K562 (cell line): ENCODE measurements around the gene NTSR1. TPM values are rescaled to one million over a fixed set of nuclear protein-coding genes. Genes with fewer than 3 reads are reported as not detected.

ENCODE experiments used
- AFF1 ChIP-seq, 2 experiments: fragments of 450-650 bp; IDR thresholded peaks; 2 replicates each; pipeline ENCODE4 v1.6.1; 2018; ENCODE audit warnings: mild to moderate bottlenecking in 2 of 2, low read depth in 1 of 2; ENCODE audit not compliant: partially characterized antibody in 2 of 2
- ARID2 ChIP-seq: fragments of 450-650 bp; IDR thresholded peaks from 2 replicates; pipeline ENCODE4 v1.6.1; 2017; ENCODE audit warnings: antibody characterized with exemption, mild to moderate bottlenecking
- DNMT1 ChIP-seq: fragments of 450-650 bp; IDR thresholded peaks from 2 replicates; pipeline ENCODE4 v1.6.1; 2016; ENCODE audit warnings: antibody characterized with exemption, mild to moderate bottlenecking
- EGR1 ChIP-seq: fragments of 450-650 bp; conservative IDR thresholded peaks from 2 replicates; pipeline ENCODE4 v1.6.1; 2017; ENCODE audit warnings: mild to moderate bottlenecking
- GABPB1 ChIP-seq: sonication (generic); formaldehyde crosslinking; IDR thresholded peaks from 2 replicates; pipeline ENCODE4 v1.8.0; 2022; ENCODE audit warnings: mild to moderate bottlenecking, missing genetic modification reagents
- GATAD2B ChIP-seq: fragments of 450-650 bp; IDR thresholded peaks from 2 replicates; pipeline ENCODE4 v1.6.1; 2017; ENCODE audit warnings: mild to moderate bottlenecking, borderline replicate concordance
- HDAC6 ChIP-seq: IDR thresholded peaks from 2 replicates; pipeline ENCODE4 v1.6.1; 2012; ENCODE audit warnings: low read depth, mild to moderate bottlenecking, control low read depth, inconsistent platforms, low read length, moderate library complexity
- HIVEP1 ChIP-seq: fragments of 250-450 bp; sonication (Bioruptor Pico); IDR thresholded peaks from 2 replicates; pipeline ENCODE4 v1.4.0; 2020; ENCODE audit warnings: mild to moderate bottlenecking
- KAT2B ChIP-seq: IDR thresholded peaks from one replicate; pipeline ENCODE4 v1.6.1; 2012; ENCODE audit warnings: low read depth, mild to moderate bottlenecking, control low read depth, inconsistent platforms, low read length, moderate library complexity
- KLF6 ChIP-seq: fragments of 250-450 bp; sonication (Bioruptor Pico); IDR thresholded peaks from 2 replicates; pipeline ENCODE4 v1.4.0; 2020; ENCODE audit warnings: mild to moderate bottlenecking, moderate library complexity, borderline replicate concordance
- MTA1 ChIP-seq: fragments of 450-650 bp; IDR thresholded peaks from 2 replicates; pipeline ENCODE4 v1.6.1; 2017; ENCODE audit warnings: borderline replicate concordance
- NFRKB ChIP-seq: fragments of 450-650 bp; IDR thresholded peaks from 2 replicates; pipeline ENCODE4 v1.6.1; 2016; ENCODE audit warnings: low read depth
- NR1H2 ChIP-seq: sonication (generic); formaldehyde crosslinking; IDR thresholded peaks from 2 replicates; pipeline ENCODE4 v1.4.0; 2020; ENCODE audit warnings: mild to moderate bottlenecking, missing genetic modification reagents
- NR2C1 ChIP-seq, 2 experiments: fragments of 450-650 bp; IDR thresholded peaks; 2 replicates each; pipeline ENCODE4 v1.6.1; 2017; ENCODE audit warnings: mild to moderate bottlenecking in 2 of 2, antibody characterized with exemption in 1 of 2, inconsistent platforms in 1 of 2, missing compliant biosample characterization in 1 of 2, missing genetic modification characterization in 1 of 2
- PCBP2 ChIP-seq: fragments of 200-400 bp; formaldehyde crosslinking; IDR thresholded peaks from 2 replicates; pipeline ENCODE4 v1.6.1; 2018; ENCODE audit warnings: low read length, low read depth, mild to moderate bottlenecking, moderate library complexity; ENCODE audit not compliant: poor library complexity, severe bottlenecking
- SRSF7 ChIP-seq: fragments of 200-400 bp; formaldehyde crosslinking; optimal IDR thresholded peaks from 2 replicates; pipeline ENCODE3; 2017; ENCODE audit warnings: mild to moderate bottlenecking, low read depth, low read length
- TCF7 ChIP-seq: sonication (generic); IDR thresholded peaks from 2 replicates; pipeline ENCODE4 v1.6.1; 2016; ENCODE audit warnings: antibody characterized with exemption, borderline replicate concordance
- TFE3 ChIP-seq: fragments of 450-650 bp; formaldehyde crosslinking; IDR thresholded peaks from 2 replicates; pipeline ENCODE4 v1.4.0; 2020; ENCODE audit warnings: mild to moderate bottlenecking, mixed read lengths
- YBX1 ChIP-seq: fragments of 450-650 bp; IDR thresholded peaks from 2 replicates; pipeline ENCODE4 v1.7.1; 2016; ENCODE audit warnings: mild to moderate bottlenecking
- ZC3H8 ChIP-seq: fragments of 450-650 bp; IDR thresholded peaks from 2 replicates; pipeline ENCODE4 v1.6.1; 2017
- ZFX ChIP-seq: sonication (generic); formaldehyde crosslinking; IDR thresholded peaks from 2 replicates; pipeline ENCODE4 v1.8.0; 2022; ENCODE audit warnings: mild to moderate bottlenecking, missing genetic modification reagents, moderate library complexity
- ZNF239 ChIP-seq: fragments of 250-450 bp; sonication (Bioruptor Pico); IDR thresholded peaks from 2 replicates; pipeline ENCODE4 v1.4.0; 2020; ENCODE audit warnings: mild to moderate bottlenecking
- ZNF324 ChIP-seq: fragments of 250-450 bp; sonication (Bioruptor Pico); IDR thresholded peaks from 2 replicates; pipeline ENCODE4 v1.4.0; 2020; ENCODE audit warnings: mild to moderate bottlenecking
- ZNF347 ChIP-seq: fragments of 450-650 bp; formaldehyde crosslinking; IDR thresholded peaks from 2 replicates; pipeline ENCODE4 v1.4.0; 2020; ENCODE audit warnings: low read depth, mild to moderate bottlenecking, moderate library complexity
- ZNF668 ChIP-seq: fragments of 250-450 bp; sonication (Bioruptor Pico); IDR thresholded peaks from 2 replicates; pipeline ENCODE4 v1.8.0; 2022; ENCODE audit warnings: mild to moderate bottlenecking, inconsistent platforms
- ZNF699 ChIP-seq: fragments of 250-450 bp; sonication (Bioruptor Pico); IDR thresholded peaks from 2 replicates; pipeline ENCODE4 v1.8.0; 2021; ENCODE audit warnings: mild to moderate bottlenecking, moderate library complexity; ENCODE audit not compliant: insufficient replicate concordance
- polyA plus RNA-seq, 8 experiments: library from polyadenylated mRNA; depleted of rRNA in 4 of 8; stranded (reverse) in 5 of 8; unstranded in 3 of 8; fragments of >200 nt; fragmentation: Nextera tagmentation in 2 of 8; fragmentation: Illumina TruSeq in 1 of 8; extraction: Ambion mirVana in 2 of 8; extraction: Trizol in 1 of 8; gene quantifications; 2 replicates each; pipeline versions ENCODE4 v1.2.1 to v1.2.3, GENCODE V29; 2011 to 2014; ENCODE audit warnings: inconsistent platforms in 1 of 8, missing spikeins in 1 of 8
- total RNA-seq, 7 experiments: library from RNA; depleted of rRNA in 6 of 7; stranded (reverse); fragments of >200 nt in 6 of 7; fragmentation: Illumina TruSeq in 2 of 7; extraction: Trizol in 2 of 7; gene quantifications; 2 replicates each; pipeline versions ENCODE4 v1.2.1 to v1.2.3, GENCODE V29; 2011 to 2021; ENCODE audit warnings: low replicate concordance in 1 of 7

The NTSR1 gene
- total and polyA plus RNA-seq, 9 of the 15 experiments (the other 6 are each of a cell fraction or from before 2014, with no cell fraction given): 0.04 to 0.40 (median 0.13) TPM; not detected in 3

GRCh38 chr20:62794007-62794724 is 85.5 kb downstream of the NTSR1 start (continued):
- TF ChIP-seq TFE3: no peak
- TF ChIP-seq NR1H2 (CRISPR knock-in tag): no peak
- TF ChIP-seq HDAC6: no peak
- TF ChIP-seq YBX1: no peak
- TF ChIP-seq ZNF668 (CRISPR knock-in tag): no peak
- TF ChIP-seq KAT2B: no peak
- TF ChIP-seq NR2C1 (IDR thresholded peaks at IDR 0.05): no peak
- TF ChIP-seq NR2C1 (tag; IDR thresholded peaks at IDR 0.05): no peak
- no peak for TF ChIP-seq MTA1
- no peak for TF ChIP-seq TCF7
- no peak for TF ChIP-seq GATAD2B
- TF ChIP-seq ZNF239 (CRISPR knock-in tag): no peak
- no peak for TF ChIP-seq SRSF7
- TF ChIP-seq ZNF347 (CRISPR knock-in tag): no peak
- TF ChIP-seq NFRKB: no peak; the same call in 1 of the 2 replicates
- TF ChIP-seq DNMT1: no peak
- TF ChIP-seq HIVEP1: no peak
- no peak for TF ChIP-seq ZC3H8
- TF ChIP-seq PCBP2: no peak
- no peak for TF ChIP-seq ZNF324 (CRISPR knock-in tag)
- no peak for TF ChIP-seq AFF1 (IDR thresholded peaks at IDR 0.05; ENCODE audit: low read depth in 1 of 2, partially characterized antibody in 2 of 2)
- TF ChIP-seq GABPB1: 0 out of 2 replicates have a peak, but pooled peaks have one; percentile 18
- TF ChIP-seq ZFX: peak; percentile 86
- no peak for TF ChIP-seq ARID2
- TF ChIP-seq EGR1: peak; percentile 93
- TF ChIP-seq ZNF699 (CRISPR knock-in tag): no peak
- 0 out of 2 replicates have a peak, but pooled peaks have one; percentile 45 for TF ChIP-seq KLF6
